Mesothelial cell of epicardium (in vitro differentiated cells): ENCODE measurements around the gene CD300H. TPM values are rescaled to one million over a fixed set of nuclear protein-coding genes. Genes with fewer than 3 reads are reported as not detected.
"Not testable (repeated sequence)": the region's sequence is repeated elsewhere in the genome, so short reads cannot be mapped to it uniquely, and the experiment has no call there.

ENCODE experiments used
- DNase-seq, 2 experiments: peaks; one replicate each; pipeline ENCODE4 v3.0.0; 2021; ENCODE audit warnings: low spot score in 2 of 2; ENCODE audit not compliant: unreplicated experiment in 2 of 2
- H3K27ac Mint-ChIP-seq: 2 replicates; pipeline ENCODE4 v1.8.0; 2021; ENCODE audit warnings: mixed read lengths
- H3K27me3 Mint-ChIP-seq: 2 replicates; pipeline ENCODE4 v1.8.0; 2021; ENCODE audit warnings: low read depth, mixed read lengths
- H3K36me3 Mint-ChIP-seq: 2 replicates; pipeline ENCODE4 v1.8.0; 2021; ENCODE audit warnings: mixed read lengths
- H3K4me1 Mint-ChIP-seq: 2 replicates; pipeline ENCODE4 v1.8.0; 2021; ENCODE audit warnings: mixed read lengths
- H3K4me3 Mint-ChIP-seq: 2 replicates; pipeline ENCODE4 v1.8.0; 2021; ENCODE audit warnings: mild to moderate bottlenecking, moderate library complexity, mixed read lengths
- H3K9me3 Mint-ChIP-seq: 2 replicates; pipeline ENCODE4 v1.8.0; 2021; ENCODE audit warnings: mixed read lengths
- total RNA-seq: library from RNA; stranded (reverse); gene quantifications from 3 replicates; pipeline ENCODE4 v1.2.1, GENCODE V29; 2021
- TF ChIP-seq, protein P1 (sequence below): fragments of 200-600 bp; sonication (generic); IDR thresholded peaks from one replicate; pipeline ENCODE4 v1.5.0; 2021; ENCODE audit warnings: antibody characterized with exemption; ENCODE audit not compliant: unreplicated experiment

The CD300H gene
- total RNA-seq, 1 donor from 2014 or later, result not detected

DNA sequence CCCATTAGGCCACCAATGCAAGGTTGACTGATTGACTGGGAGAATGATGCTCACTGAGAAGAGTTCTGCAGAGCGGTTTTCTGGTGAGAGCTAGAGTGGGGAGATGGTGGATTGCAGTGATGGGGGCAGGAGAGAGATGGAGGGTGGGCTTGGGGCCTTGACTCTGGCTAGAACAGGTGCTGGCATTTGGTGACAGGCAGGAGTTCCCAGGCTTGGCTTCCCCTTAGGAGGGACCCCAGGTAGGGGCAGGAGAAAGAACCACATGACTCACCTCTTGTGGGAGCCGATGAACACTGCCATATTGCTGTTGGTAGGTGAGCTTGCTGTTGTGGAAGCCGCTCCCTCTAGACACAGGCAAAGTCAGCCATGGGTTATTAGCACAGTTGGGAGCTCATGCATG is 44.0 kb downstream of the CD300H start:
- Mint-ChIP-seq H3K4me3 (no peak overlapping the region), H3K9me3 (peaks cover 13% of the 10 kb centered on the region), H3K27ac (no peak overlapping the region), H3K27me3 (peaks cover 52% of the 10 kb centered on the region), H3K4me1 (no peaks in the 10 kb centered on the region), H3K36me3 (no peaks in the 10 kb centered on the region)
- DNase-seq, result no peak
- TF ChIP-seq, protein P1, sequence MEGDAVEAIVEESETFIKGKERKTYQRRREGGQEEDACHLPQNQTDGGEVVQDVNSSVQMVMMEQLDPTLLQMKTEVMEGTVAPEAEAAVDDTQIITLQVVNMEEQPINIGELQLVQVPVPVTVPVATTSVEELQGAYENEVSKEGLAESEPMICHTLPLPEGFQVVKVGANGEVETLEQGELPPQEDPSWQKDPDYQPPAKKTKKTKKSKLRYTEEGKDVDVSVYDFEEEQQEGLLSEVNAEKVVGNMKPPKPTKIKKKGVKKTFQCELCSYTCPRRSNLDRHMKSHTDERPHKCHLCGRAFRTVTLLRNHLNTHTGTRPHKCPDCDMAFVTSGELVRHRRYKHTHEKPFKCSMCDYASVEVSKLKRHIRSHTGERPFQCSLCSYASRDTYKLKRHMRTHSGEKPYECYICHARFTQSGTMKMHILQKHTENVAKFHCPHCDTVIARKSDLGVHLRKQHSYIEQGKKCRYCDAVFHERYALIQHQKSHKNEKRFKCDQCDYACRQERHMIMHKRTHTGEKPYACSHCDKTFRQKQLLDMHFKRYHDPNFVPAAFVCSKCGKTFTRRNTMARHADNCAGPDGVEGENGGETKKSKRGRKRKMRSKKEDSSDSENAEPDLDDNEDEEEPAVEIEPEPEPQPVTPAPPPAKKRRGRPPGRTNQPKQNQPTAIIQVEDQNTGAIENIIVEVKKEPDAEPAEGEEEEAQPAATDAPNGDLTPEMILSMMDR, result no peak

GRCh38 chr17:74522381-74523105 is 44.8 kb downstream of the CD300H start:
- peak in 1 of 2 experiments; percentile 22 for DNase-seq
- TF ChIP-seq, protein P1, result no peak
- Mint-ChIP-seq H3K27ac (no peak overlapping the region), H3K4me1 (no peaks in the 10 kb centered on the region), H3K9me3 (peaks cover 17% of the 10 kb centered on the region), H3K36me3 (no peaks in the 10 kb centered on the region), H3K27me3 (peaks cover 45% of the 10 kb centered on the region), H3K4me3 (no peak overlapping the region)

DNA sequence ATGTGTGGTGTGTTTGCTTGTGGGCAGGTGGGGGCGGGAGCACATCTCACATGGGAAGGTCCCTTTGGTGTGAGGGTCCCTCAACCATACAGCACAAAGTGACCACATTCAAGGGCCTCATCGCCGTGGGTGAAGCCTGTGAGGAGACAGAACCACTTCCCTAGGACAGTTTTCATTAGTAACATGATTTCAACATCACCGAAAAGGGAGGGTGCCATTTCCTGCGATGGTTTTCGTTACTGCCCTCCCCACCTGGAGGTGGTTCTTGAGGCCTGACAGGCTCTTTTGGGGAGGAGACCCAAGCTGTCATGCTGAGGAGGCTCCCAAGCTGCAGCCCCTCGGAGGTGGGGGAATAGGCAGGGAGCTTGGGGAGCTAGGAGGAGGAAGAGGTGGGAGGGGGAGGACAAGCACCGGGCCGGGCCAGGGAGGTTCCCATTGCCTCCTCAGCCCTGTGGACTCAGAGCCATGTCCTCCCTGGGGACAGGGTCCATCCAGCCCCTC is 45.6 kb downstream of the CD300H start:
- DNase-seq, result no peak
- TF ChIP-seq, protein P1, result no peak
- H3K9me3 Mint-ChIP-seq, result peaks cover 17% of the 10 kb centered on the region
- H3K4me1 Mint-ChIP-seq, result no peaks in the 10 kb centered on the region
- no peaks in the 10 kb centered on the region for H3K36me3 Mint-ChIP-seq
- peaks cover 37% of the 10 kb centered on the region for H3K27me3 Mint-ChIP-seq
- H3K27ac Mint-ChIP-seq, result no peak overlapping the region
- no peak overlapping the region for H3K4me3 Mint-ChIP-seq

DNA sequence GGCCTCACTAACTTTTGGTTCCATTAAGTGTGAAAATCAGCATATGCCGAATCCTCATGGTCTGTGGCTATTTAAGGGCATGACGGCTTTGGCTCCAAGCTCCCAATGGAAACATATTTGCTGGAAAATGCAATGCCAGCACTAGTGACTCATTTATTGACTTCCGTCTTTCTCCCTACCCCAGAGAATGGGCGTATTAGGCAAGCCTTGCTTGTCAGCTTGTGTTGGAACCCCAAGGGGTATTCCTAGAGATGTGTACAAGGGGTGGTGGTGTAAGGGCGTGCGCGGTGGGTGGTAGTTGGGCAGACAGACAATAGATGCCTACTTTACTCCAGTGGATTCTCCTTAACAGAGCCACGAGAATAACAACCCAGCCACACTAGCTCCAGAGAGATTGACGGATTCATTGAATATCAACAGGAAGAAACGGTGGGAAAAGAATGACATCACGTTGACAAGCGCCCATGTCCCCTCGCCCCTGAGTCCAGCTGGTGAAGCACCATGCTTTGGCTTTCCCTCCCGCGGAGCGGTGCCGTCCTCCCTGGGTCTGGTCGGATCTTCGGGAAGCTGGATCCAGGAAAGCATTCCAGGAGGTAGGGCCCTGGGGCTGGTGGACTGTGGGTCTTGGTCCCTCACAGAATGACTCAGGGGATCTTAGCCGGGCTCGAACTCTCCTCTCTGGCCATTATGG is 46.4 kb downstream of the CD300H start:
- Mint-ChIP-seq H3K27me3 (peaks cover 39% of the 10 kb centered on the region), H3K36me3 (no peaks in the 10 kb centered on the region), H3K27ac (no peak overlapping the region), H3K9me3 (peaks cover 17% of the 10 kb centered on the region), H3K4me3 (no peak overlapping the region), H3K4me1 (no peaks in the 10 kb centered on the region)
- TF ChIP-seq, protein P1, result no peak
- DNase-seq, result peak in 1 of 2 experiments; percentile 37

DNA sequence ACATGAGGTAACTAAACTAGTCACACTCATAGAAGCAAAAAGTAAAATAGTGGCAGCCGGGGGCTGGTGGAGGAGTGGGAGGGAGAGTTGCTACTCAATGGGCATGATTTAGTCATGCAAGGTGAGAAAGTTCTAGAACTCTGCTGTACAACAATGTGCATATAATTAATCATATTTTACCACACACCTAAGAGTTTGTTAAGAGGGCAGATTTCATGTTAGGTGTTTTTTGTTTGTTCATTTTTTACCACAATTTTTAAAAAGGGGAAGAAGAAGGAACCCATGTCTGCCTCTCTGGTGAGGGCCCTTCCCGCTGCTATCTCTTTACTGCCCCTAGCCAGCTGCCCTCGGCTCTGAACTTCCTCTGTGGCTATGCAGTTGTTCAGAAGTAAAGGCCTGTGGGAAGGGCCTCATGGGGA is 47.3 kb downstream of the CD300H start:
- no peak for DNase-seq
- Mint-ChIP-seq H3K9me3 (peaks cover 17% of the 10 kb centered on the region), H3K4me1 (no peaks in the 10 kb centered on the region), H3K4me3 (no peak overlapping the region), H3K27me3 (peaks cover 33% of the 10 kb centered on the region), H3K36me3 (no peaks in the 10 kb centered on the region), H3K27ac (no peak overlapping the region)
- TF ChIP-seq, protein P1, result no peak

DNA sequence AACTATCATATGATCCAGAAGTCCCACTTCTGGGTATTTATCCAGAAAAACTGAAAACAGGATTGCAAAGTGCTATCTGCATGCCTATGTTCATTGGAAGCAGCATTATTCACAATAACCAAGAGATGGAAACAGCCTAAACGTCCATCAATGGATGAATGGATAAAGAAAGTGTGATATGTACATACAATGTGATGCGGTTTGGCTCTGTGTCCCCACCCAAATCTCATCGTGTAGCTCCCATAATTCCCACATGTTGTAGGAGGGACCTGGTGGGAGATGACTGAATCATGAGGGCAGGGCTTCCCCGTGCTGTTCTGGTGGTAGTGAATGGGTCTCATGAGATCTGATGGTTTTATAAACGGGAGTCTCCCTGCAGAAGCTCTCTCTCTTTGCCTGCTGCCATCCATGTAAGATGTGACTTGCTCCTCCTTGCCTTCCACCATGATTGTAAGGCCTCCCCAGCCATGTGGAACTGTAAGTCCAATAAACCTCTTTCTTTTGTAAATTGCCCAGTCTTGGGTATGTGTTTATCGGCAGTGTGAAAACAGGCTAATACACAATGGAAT is 48.8 kb downstream of the CD300H start:
- not testable (repeated sequence) for H3K36me3 Mint-ChIP-seq, H3K4me3 Mint-ChIP-seq, H3K27ac Mint-ChIP-seq, H3K4me1 Mint-ChIP-seq, DNase-seq
- H3K27me3 Mint-ChIP-seq, result peaks cover 20% of the 10 kb centered on the region
- peaks cover 28% of the 10 kb centered on the region for H3K9me3 Mint-ChIP-seq
